ENCODE results near the gene MTIF3. TPM values are rescaled to one million over a fixed set of nuclear protein-coding genes. Genes with fewer than 3 reads are reported as not detected.

The MTIF3 gene, protein sequence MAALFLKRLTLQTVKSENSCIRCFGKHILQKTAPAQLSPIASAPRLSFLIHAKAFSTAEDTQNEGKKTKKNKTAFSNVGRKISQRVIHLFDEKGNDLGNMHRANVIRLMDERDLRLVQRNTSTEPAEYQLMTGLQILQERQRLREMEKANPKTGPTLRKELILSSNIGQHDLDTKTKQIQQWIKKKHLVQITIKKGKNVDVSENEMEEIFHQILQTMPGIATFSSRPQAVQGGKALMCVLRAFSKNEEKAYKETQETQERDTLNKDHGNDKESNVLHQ
- 40.0 and 83.2 TPM in 2 replicates for total RNA-seq

DNA sequence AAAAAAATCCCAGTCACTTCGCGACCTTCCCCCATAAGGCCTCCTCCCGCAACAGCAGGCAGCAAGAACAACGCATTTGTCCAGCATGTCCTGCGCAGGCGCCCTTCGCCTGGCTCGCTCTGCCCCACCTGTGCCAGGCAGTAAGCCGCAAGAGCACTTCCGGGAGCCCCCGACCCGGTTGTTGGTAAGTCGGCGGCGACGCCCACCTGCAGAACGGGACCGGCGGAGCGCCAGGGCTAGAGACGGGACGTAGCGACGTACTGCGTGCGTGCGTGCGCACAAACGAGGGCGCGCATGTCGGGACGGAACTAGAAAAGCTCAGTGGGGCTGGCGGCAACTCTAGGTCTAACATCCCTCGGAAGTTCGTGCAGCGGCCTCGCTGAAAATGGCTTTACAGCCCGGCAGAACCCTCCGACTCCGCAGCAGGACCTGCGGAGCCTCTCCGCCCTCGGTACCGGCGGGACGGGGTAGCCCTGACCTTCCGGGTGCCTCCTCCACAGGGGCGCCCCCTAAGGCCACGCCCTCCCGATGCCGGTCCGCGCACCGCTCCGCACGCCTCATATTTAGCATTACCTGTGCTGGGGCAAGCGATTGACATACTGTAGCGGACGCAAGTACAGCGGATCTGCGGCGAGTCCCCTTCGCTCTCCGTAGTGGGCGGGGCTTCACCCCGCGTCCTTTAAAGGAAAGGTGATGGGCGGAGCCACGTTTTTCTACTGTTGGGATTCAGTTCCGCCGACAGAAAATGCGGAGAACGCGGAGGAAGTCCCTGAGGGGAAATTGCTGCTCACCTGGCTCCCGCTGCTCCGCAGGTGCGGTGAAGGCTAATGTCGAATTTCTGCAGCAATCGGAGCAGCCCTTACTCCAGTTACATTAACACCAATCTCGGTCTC lies at the start of gene MTIF3:
Gene MTIF3, minus strand, starts transcription at position 629 of the 893 bp plus-strand sequence. CDS start 10,116 bp downstream, outside the sequence.

GRCh38 chr13:27424246-27425157 lies 25.9 kb downstream of the MTIF3 start, which contains the start of gene GTF3A:
Gene GTF3A (plus strand): TSS chr13:27424619.

Other genes with a start within 250 kb of the MTIF3 start
- gene RPL21, start 199.0 kb downstream of the MTIF3 start, total RNA-seq: 1,211 and 1,350 TPM in 2 replicates
- gene RASL11A, start 179.7 kb downstream of the MTIF3 start, total RNA-seq: 5.8 and 6.4 TPM in 2 replicates
- gene GTF3A, start 25.9 kb downstream of the MTIF3 start, total RNA-seq: 150 and 159 TPM in 2 replicates
- gene LNX2, start 170.0 kb upstream of the MTIF3 start, total RNA-seq: 5.7 and 5.8 TPM in 2 replicates
- gene POLR1D, start 171.3 kb upstream of the MTIF3 start, total RNA-seq: 99.9 and 123 TPM in 2 replicates

Data from mammary microvascular endothelial cell (primary cell).